HCT116 (cell line): ENCODE results near the gene B3GALT5.

Source experiments
- ATF3 ChIP-seq: IDR thresholded peaks from 2 replicates; pipeline ENCODE4 v1.6.1; 2012
- CTCF ChIP-seq, 3 experiments: fragments of 200-600 bp in 1 of 3; sonication (generic) in 1 of 3; IDR thresholded peaks in 2 of 3; conservative IDR thresholded peaks in 1 of 3; 2 replicates each; pipeline ENCODE4 v1.5.1; 2012 to 2017; ENCODE audit warnings: low read depth in 2 of 3, low read length in 2 of 3, antibody characterized with exemption in 1 of 3, borderline replicate concordance in 1 of 3, control low read depth in 1 of 3, mild to moderate bottlenecking in 1 of 3, mixed read lengths in 1 of 3, mixed run types in 1 of 3, moderate library complexity in 1 of 3; ENCODE audit not compliant: insufficient read depth in 1 of 3
- EZH2 ChIP-seq: fragments of 200-600 bp; sonication (generic); IDR thresholded peaks from 2 replicates; pipeline ENCODE4 v1.6.1; 2017; ENCODE audit warnings: antibody characterized with exemption, mixed run types
- POLR2AphosphoS5 ChIP-seq: IDR thresholded peaks from 2 replicates; pipeline ENCODE4 v1.6.1; 2011; ENCODE audit warnings: mild to moderate bottlenecking, low read depth, low read length, moderate library complexity
- REST ChIP-seq: IDR thresholded peaks from 2 replicates; pipeline ENCODE4 v1.6.1; 2012; ENCODE audit warnings: low read depth
- YY1 ChIP-seq: IDR thresholded peaks from 2 replicates; pipeline ENCODE4 v1.6.1; 2011; ENCODE audit warnings: low read length, low read depth, moderate library complexity, mild to moderate bottlenecking; ENCODE audit not compliant: insufficient replicate concordance; ENCODE audit errors: extremely low read depth
- ZFX ChIP-seq: fragments of 450-650 bp; IDR thresholded peaks from 2 replicates; pipeline ENCODE4 v1.6.1; 2017
- ZNF274 ChIP-seq: fragments of 200-500 bp; sonication (Bioruptor generic); IDR thresholded peaks from 2 replicates; pipeline ENCODE4 v1.6.1; 2014; ENCODE audit warnings: mild to moderate bottlenecking, low read depth, low read length, inconsistent platforms

- TF ChIP-seq CTCF (IDR thresholded peaks at IDR 0.05 in 2 of 3, conservative IDR thresholded peaks at IDR 0.05 in 1 of 3; ENCODE audit: borderline replicate concordance in 1 of 3, insufficient read depth in 1 of 3, low read depth in 2 of 3, low read length in 2 of 3) = no peak
- no peak for TF ChIP-seq ATF3
- TF ChIP-seq ZFX = no peak
- TF ChIP-seq REST = no peak
- no peak for TF ChIP-seq ZNF274
- TF ChIP-seq POLR2AphosphoS5 = no peak
- TF ChIP-seq EZH2 = no peak
- no peak for TF ChIP-seq YY1
These were observed 58.0 kb downstream of the B3GALT5 start for GRCh38 chr21:39670701-39671100.
